H1 (cell line): ENCODE data around the gene TSSC4. TPM values are rescaled to one million over a fixed set of nuclear protein-coding genes. Genes with fewer than 3 reads are reported as not detected.

ENCODE experiments used
- CTCF ChIA-PET: fragments of 300-600 bp; sonication (Branson Sonifier 250); formaldehyde crosslinking; loops from one replicate; lab custom pipeline; 2021; ENCODE audit not compliant: partially characterized antibody; lab: Charles Lee
- POLR2A ChIA-PET: fragments of 300-600 bp; sonication (Branson Sonifier 250); formaldehyde crosslinking; loops from one replicate; lab custom pipeline; 2021; ENCODE audit warnings: inconsistent platforms; ENCODE audit not compliant: partially characterized antibody; lab: Charles Lee
- DNase-seq, 2 experiments: peaks; one replicate each; pipeline versions ENCODE4 v3.0.0 to v3.0.0-alpha.2; 2010 to 2022; ENCODE audit warnings: low spot score in 2 of 2, low read depth in 1 of 2, mixed read lengths in 1 of 2
- FAIRE-seq: peaks from 2 replicates; lab custom pipeline; 2011; peaks lifted over from hg19 to GRCh38; lab: Jason Lieb, UNC
- H2AFZ ChIP-seq: 2 replicates; pipeline ENCODE4 v1.8.1; 2012; ENCODE audit warnings: low read length, inconsistent platforms
- H2AK5ac ChIP-seq: 2 replicates; pipeline ENCODE4 v1.6.1; 2013; ENCODE audit warnings: low read depth, low read length
- H2BK120ac ChIP-seq: replicated peaks from 2 replicates; pipeline ENCODE3; 2013; ENCODE audit warnings: low read depth, low read length, inconsistent platforms
- H2BK12ac ChIP-seq: 2 replicates; pipeline ENCODE4 v1.6.1; 2013; ENCODE audit warnings: low read depth, low read length
- H2BK15ac ChIP-seq: 2 replicates; pipeline ENCODE4 v1.6.1; 2013; ENCODE audit warnings: low read length
- H2BK20ac ChIP-seq: 2 replicates; pipeline ENCODE4 v1.6.1; 2013; ENCODE audit warnings: low read length
- H2BK5ac ChIP-seq: 2 replicates; pipeline ENCODE4 v1.6.1; 2013; ENCODE audit warnings: low read depth, low read length
- H3K14ac ChIP-seq: 2 replicates; pipeline ENCODE4 v1.6.1; 2013; ENCODE audit warnings: inconsistent platforms; ENCODE audit not compliant: insufficient read length
- H3K18ac ChIP-seq: 2 replicates; pipeline ENCODE4 v1.6.1; 2013; ENCODE audit warnings: low read length; ENCODE audit errors: extremely low read depth
- H3K23ac ChIP-seq: 2 replicates; pipeline ENCODE4 v1.6.1; 2013; ENCODE audit warnings: inconsistent platforms; ENCODE audit not compliant: insufficient read length
- H3K23me2 ChIP-seq: 2 replicates; pipeline ENCODE4 v1.6.1; 2013; ENCODE audit warnings: low read depth, low read length
- H3K27ac ChIP-seq: 2 replicates; pipeline ENCODE4 v1.6.1; 2011; ENCODE audit warnings: low read depth, low read length, inconsistent platforms
- H3K27me3 ChIP-seq, 4 experiments: replicated peaks in 1 of 4; 1 replicate in 1 of 4; 2 replicates in 3 of 4; pipeline versions ENCODE4 v1.6.1 to v1.8.1; 2011 to 2013; ENCODE audit warnings: low read length in 3 of 4, mild to moderate bottlenecking in 3 of 4, inconsistent platforms in 2 of 4, mixed read lengths in 2 of 4, moderate library complexity in 1 of 4; ENCODE audit not compliant: control insufficient read depth in 3 of 4, insufficient read depth in 3 of 4; ENCODE audit errors: extremely low read depth in 1 of 4
- H3K36me3 ChIP-seq, 4 experiments: 2 replicates each; pipeline versions ENCODE4 v1.6.1 to v1.8.1; 2011 to 2013; ENCODE audit warnings: mild to moderate bottlenecking in 4 of 4, low read length in 3 of 4, moderate library complexity in 2 of 4, control low read depth in 1 of 4, inconsistent platforms in 1 of 4; ENCODE audit not compliant: insufficient read depth in 4 of 4, control insufficient read depth in 2 of 4
- H3K4ac ChIP-seq: replicated peaks from 2 replicates; pipeline ENCODE3; 2013; ENCODE audit warnings: low read length, low read depth, mixed read lengths, inconsistent platforms; ENCODE audit not compliant: insufficient read length
- H3K4me1 ChIP-seq, 4 experiments: replicated peaks in 1 of 4; 1 replicate in 1 of 4; 2 replicates in 3 of 4; pipeline versions ENCODE4 v1.6.1 to v1.8.1; 2011 to 2013; ENCODE audit warnings: low read length in 3 of 4, inconsistent platforms in 2 of 4, mixed read lengths in 1 of 4; ENCODE audit not compliant: insufficient read depth in 4 of 4, control insufficient read depth in 3 of 4
- H3K4me2 ChIP-seq, 2 experiments: 2 replicates each; pipeline versions ENCODE4 v1.6.1 to v1.8.1; 2011 to 2013; ENCODE audit warnings: low read depth in 2 of 2, low read length in 2 of 2, control low read depth in 1 of 2, inconsistent platforms in 1 of 2, mild to moderate bottlenecking in 1 of 2; ENCODE audit not compliant: insufficient read depth in 1 of 2
- H3K4me3 ChIP-seq, 4 experiments: fragments of 200-600, 300-600 bp in 1 of 4; sonication (generic), shearing (Covaris generic), sonication (Bioruptor Twin) in 1 of 4; 2 replicates each; pipeline versions ENCODE4 v1.5.1 to v1.8.1; 2011 to 2016; ENCODE audit warnings: low read length in 4 of 4, low read depth in 3 of 4, control low read depth in 2 of 4, inconsistent platforms in 2 of 4, mild to moderate bottlenecking in 2 of 4, mixed read lengths in 1 of 4, moderate library complexity in 1 of 4; ENCODE audit not compliant: insufficient read depth in 2 of 4; ENCODE audit errors: extremely low read depth in 1 of 4
- H3K56ac ChIP-seq: replicated peaks from 2 replicates; pipeline ENCODE3; 2013; ENCODE audit warnings: low read depth, mild to moderate bottlenecking, mixed read lengths, low read length, inconsistent platforms; ENCODE audit not compliant: insufficient read length
- H3K79me1 ChIP-seq: 2 replicates; pipeline ENCODE4 v1.6.1; 2013; ENCODE audit warnings: low read depth, low read length, control low read depth
- H3K79me2 ChIP-seq, 2 experiments: 2 replicates each; pipeline versions ENCODE4 v1.6.1 to v1.8.1; 2012 to 2013; ENCODE audit warnings: low read length in 2 of 2, mild to moderate bottlenecking in 2 of 2, inconsistent platforms in 1 of 2; ENCODE audit not compliant: insufficient read depth in 2 of 2, control insufficient read depth in 1 of 2
- H3K9ac ChIP-seq, 4 experiments: replicated peaks in 1 of 4; 1 replicate in 1 of 4; 2 replicates in 3 of 4; pipeline versions ENCODE4 v1.6.1 to v1.8.1; 2011 to 2013; ENCODE audit warnings: low read depth in 3 of 4, low read length in 3 of 4, control low read depth in 2 of 4, mild to moderate bottlenecking in 2 of 4, moderate library complexity in 2 of 4, inconsistent platforms in 1 of 4; ENCODE audit errors: extremely low read depth in 1 of 4
- H3K9me3 ChIP-seq, 2 experiments: 2 replicates each; pipeline versions ENCODE4 v1.6.1 to v1.8.1; 2012 to 2013; ENCODE audit warnings: mild to moderate bottlenecking in 2 of 2, moderate library complexity in 2 of 2, control low read depth in 1 of 2, inconsistent platforms in 1 of 2, low read depth in 1 of 2, low read length in 1 of 2, mixed read lengths in 1 of 2; ENCODE audit not compliant: insufficient read depth in 2 of 2
- H4K20me1 ChIP-seq, 2 experiments: replicated peaks in 1 of 2; 2 replicates each; pipeline versions ENCODE3 to v1.8.1; 2011 to 2013; ENCODE audit warnings: inconsistent platforms in 2 of 2, low read length in 2 of 2, mild to moderate bottlenecking in 1 of 2; ENCODE audit not compliant: insufficient read depth in 2 of 2, control insufficient read depth in 1 of 2
- H4K5ac ChIP-seq: 2 replicates; pipeline ENCODE4 v1.6.1; 2013; ENCODE audit warnings: low read length, low read depth, mixed read lengths, inconsistent platforms; ENCODE audit not compliant: insufficient read length
- H4K8ac ChIP-seq: 2 replicates; pipeline ENCODE4 v1.8.0; 2013; ENCODE audit warnings: mild to moderate bottlenecking, moderate library complexity, low read length, inconsistent platforms; ENCODE audit not compliant: insufficient read depth; ENCODE audit errors: extremely low read depth
- H4K91ac ChIP-seq: replicated peaks from 2 replicates; pipeline ENCODE3; 2013; ENCODE audit warnings: low read length, mixed read lengths, inconsistent platforms; ENCODE audit not compliant: insufficient read length
- CEBPB ChIP-seq: IDR thresholded peaks from 2 replicates; pipeline ENCODE4 v1.6.1; 2012; ENCODE audit warnings: low read depth, low read length
- CREB1 ChIP-seq: IDR thresholded peaks from 2 replicates; pipeline ENCODE4 v1.6.1; 2012; ENCODE audit warnings: inconsistent platforms
- KDM1A ChIP-seq: fragments of 200-600, 300-600 bp; sonication (generic); IDR thresholded peaks from 2 replicates; pipeline ENCODE4 v1.7.1; 2016; ENCODE audit warnings: mild to moderate bottlenecking, low read length, borderline replicate concordance
- POU5F1 ChIP-seq: IDR thresholded peaks from 2 replicates; pipeline ENCODE4 v1.6.1; 2011; ENCODE audit warnings: low read depth, mild to moderate bottlenecking, low read length, moderate library complexity
- RAD21 ChIP-seq, 2 experiments: IDR thresholded peaks in 1 of 2; conservative IDR thresholded peaks in 1 of 2; 2 replicates each; pipeline ENCODE4 v1.6.1; 2011; ENCODE audit warnings: low read depth in 2 of 2, low read length in 2 of 2, improper control_type of control experiment in 1 of 2, inconsistent platforms in 1 of 2, mild to moderate bottlenecking in 1 of 2, moderate library complexity in 1 of 2
- WGBS, 2 experiments: shearing (Covaris generic) in 1 of 2; methylation state at CpG; one replicate each; pipeline versions ENCODE4 v1.1.6 to v1.1.7; 2013 to 2015; ENCODE audit warnings: low lambda C conversion rate in 2 of 2, mixed read lengths in 2 of 2, inconsistent platforms in 1 of 2, low coverage in 1 of 2, missing lambda C conversion rate in 1 of 2; ENCODE audit not compliant: insufficient replicate concordance in 2 of 2, insufficient coverage in 1 of 2, insufficient read length in 1 of 2; ENCODE audit errors: extremely low coverage in 1 of 2, missing lambda C conversion rate in 1 of 2; 5-methylcytosine and 5-hydroxymethylcytosine counted together
- polyA plus RNA-seq, 7 experiments: library from polyadenylated mRNA; depleted of rRNA in 3 of 7; stranded (reverse) in 5 of 7; unstranded in 2 of 7; fragments of >200 nt in 5 of 7; fragments of 200-250 nt in 2 of 7; gene quantifications; 1 replicate in 5 of 7; 2 replicates in 1 of 7; 4 replicates in 1 of 7; pipeline versions ENCODE4 v1.2.1 to v1.2.3, GENCODE V29; 2011 to 2013; ENCODE audit warnings: missing spikeins in 2 of 7, mixed read lengths in 2 of 7
- total RNA-seq: library from RNA; stranded (reverse); fragmentation: NEBNext Ultra II Directional; extraction: Animal tissue kit (Norgen Biotek cat#: 25700); gene quantifications from 2 replicates; pipeline ENCODE4 v1.2.1, GENCODE V29; 2021

Gene TSSC4
- total and polyA plus RNA-seq, 2 of the 8 experiments (the other 6 are each of a cell fraction or from before 2014, with no cell fraction given), result 34.0 to 39.3 TPM

DNA sequence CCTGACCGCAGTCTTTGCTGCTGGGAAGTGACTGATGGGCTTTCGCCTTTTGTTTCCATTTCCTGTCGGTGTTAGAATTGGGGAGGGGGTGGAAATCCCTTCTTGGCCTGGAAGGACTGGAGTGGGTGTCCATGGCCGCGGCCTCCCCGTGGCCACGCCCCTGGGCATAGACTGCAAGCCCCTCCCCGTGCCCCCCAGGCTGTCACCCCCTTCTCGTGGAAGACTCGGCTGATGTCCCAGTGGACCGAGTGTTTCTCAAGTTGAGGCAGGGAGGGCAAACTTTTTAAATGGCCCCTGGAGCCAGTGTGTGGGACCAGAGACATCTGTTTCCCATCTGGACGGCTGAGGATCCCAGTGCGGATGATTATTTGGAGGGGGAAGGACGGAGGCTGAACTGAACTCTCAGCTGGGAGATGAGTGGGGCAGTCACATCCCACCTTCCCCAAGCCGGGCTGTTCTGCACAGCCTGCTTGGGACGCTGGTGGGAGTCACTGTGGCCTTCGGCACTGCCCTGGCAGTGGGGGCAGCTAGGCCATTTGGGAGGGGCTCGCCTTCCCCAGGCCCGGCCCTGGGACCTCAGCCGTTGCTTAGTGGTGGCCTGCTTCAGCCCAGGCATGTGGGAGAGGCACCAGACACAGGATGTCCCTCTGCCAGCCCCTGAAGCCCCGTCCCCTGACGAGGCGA, 21.9 kb upstream of the TSSC4 start:
- POLR2A ChIA-PET, result interaction anchor here (0.7 to 3.2 kb wide), 21 partner anchors 9 to 109 kb away, joined by 3 to 42 read pairs (median 5); partner anchors contain the start of genes ASCL2 and TSSC4
- H3K4me3 ChIP-seq, result peak overlapping the region; percentile 69 to 99 (median 78)
- no peak overlapping the region for H3K27ac ChIP-seq
- H3K9me3 ChIP-seq, result no peaks in the 10 kb centered on the region
- CTCF ChIA-PET, result interaction anchor here (0.6 to 2.2 kb wide), 3 partner anchors 12 to 74 kb away, joined by 3 to 5 read pairs (median 4); no protein-coding TSS in a partner anchor
- H2BK12ac ChIP-seq, result no peak overlapping the region
- H3K4me1 ChIP-seq, result peaks cover 0 to 16% (median 8%) of the 10 kb centered on the region in 4 experiments; a peak in 6 of 7 replicates
- no peak overlapping the region for H4K5ac ChIP-seq
- no peak overlapping the region for H2AFZ ChIP-seq
- no peak overlapping the region for H3K14ac ChIP-seq
- no peak overlapping the region; the same call in 1 of the 2 replicates for H4K8ac ChIP-seq
- TF ChIP-seq CREB1 (no peak), RAD21 (IDR thresholded peaks at IDR 0.05 in 1 of 2, conservative IDR thresholded peaks at IDR 0.05 in 1 of 2; ENCODE audit: low read depth in 2 of 2, low read length in 2 of 2) (no peak), CEBPB (no peak), KDM1A (no peak), POU5F1 (no peak)
- TF ChIP-seq, all 59 proteins: peak for 0
- DNase-seq (no peak), FAIRE-seq (no peak)
- Histone ChIP-seq H4K91ac (no peak overlapping the region), H3K79me1 (peaks cover 17% of the 10 kb centered on the region), H3K4me2 (peak overlapping the region; percentile 71 to 98), H3K79me2 (peaks cover 18 to 56% of the 10 kb centered on the region in 2 experiments; a peak in 3 of 4 replicates), H3K9ac (peak overlapping the region in 1 of 4 experiments; percentile 47; a peak in 1 of 7 replicates), H2BK20ac (no peak overlapping the region), H3K23ac (no peak overlapping the region), H2BK15ac (no peak overlapping the region), H2BK120ac (no peak overlapping the region), H3K23me2 (peaks cover 11% of the 10 kb centered on the region; the same call in 1 of the 2 replicates), H4K20me1 (peaks cover 27 to 51% of the 10 kb centered on the region in 2 experiments), H3K4ac (no peak overlapping the region), H3K36me3 (no peaks in the 10 kb centered on the region), H3K56ac (no peak overlapping the region), H3K18ac (no peak overlapping the region), H2BK5ac (no peak overlapping the region), H2AK5ac (0 out of 2 replicates have a peak overlapping the region, but pooled peaks have one; percentile 24), H3K27me3 (peaks cover 0 to 2% (median 0%) of the 10 kb centered on the region in 4 experiments; a peak in 1 of 7 replicates)
- WGBS, 2 experiments, result 45% methylated on average over 19 of the region's 23 CpGs; no CpG with 5 or more reads in 1 of the 2 experiments
